Colonic mucosa (tissue), 4 donors: ENCODE measurements around the gene TSPAN11. TPM values are rescaled to one million over a fixed set of nuclear protein-coding genes. Genes with fewer than 3 reads are reported as not detected.
A peak's percentile ranks its signal among the peaks of the same experiment; 100 is the strongest.

ENCODE experiments used
- DNase-seq: peaks from one replicate; pipeline ENCODE4 v3.0.0-alpha.2; 2020
- H3K27ac ChIP-seq: fragments of 200-600 bp; one replicate; pipeline ENCODE4 v1.8.0; 2021
- H3K27me3 ChIP-seq: fragments of 200-600 bp; one replicate; pipeline ENCODE4 v1.8.0; 2021
- H3K36me3 ChIP-seq: fragments of 200-600 bp; one replicate; pipeline ENCODE4 v1.8.0; 2021
- H3K4me1 ChIP-seq: fragments of 200-600 bp; one replicate; pipeline ENCODE4 v1.8.0; 2021; ENCODE audit warnings: mild to moderate bottlenecking
- H3K4me3 ChIP-seq: fragments of 200-600 bp; one replicate; pipeline ENCODE4 v1.8.0; 2021
- H3K9ac ChIP-seq, 2 donors: one replicate each; pipeline ENCODE4 v1.7.0; 2013; ENCODE audit warnings: control low read depth in 2 of 2, low read depth in 2 of 2, low read length in 2 of 2
- H3K9me3 ChIP-seq: fragments of 200-600 bp; one replicate; pipeline ENCODE4 v1.8.0; 2021
- intact Hi-C: fragments of 100-400 bp; cut with DNase I; formaldehyde crosslinking; loops from one replicate; pipeline ENCODE4 v1.14.1; 2022
- total RNA-seq, 2 donors: library from RNA; stranded (reverse); fragmentation: NEBNext Ultra II Directional in 1 of 2; extraction: Animal tissue kit (Norgen Biotek cat#: 25700) in 1 of 2; gene quantifications; one replicate each; pipeline ENCODE4 v1.2.1, GENCODE V29; 2021
- TF ChIP-seq, protein P1 (sequence below): fragments of 200-600 bp; IDR thresholded peaks from one replicate; pipeline ENCODE4 v1.8.0; 2022; ENCODE audit warnings: antibody characterized with exemption, mild to moderate bottlenecking
- donor health status: healthy.
- donor health status: DM: no; HTN: no; CAD: no.
- donor health status: DM: no; HTN: no; CAD: no.

The TSPAN11 gene
- total RNA-seq, 2 donors from 2014 or later = 1.3 to 8.2 TPM

DNA sequence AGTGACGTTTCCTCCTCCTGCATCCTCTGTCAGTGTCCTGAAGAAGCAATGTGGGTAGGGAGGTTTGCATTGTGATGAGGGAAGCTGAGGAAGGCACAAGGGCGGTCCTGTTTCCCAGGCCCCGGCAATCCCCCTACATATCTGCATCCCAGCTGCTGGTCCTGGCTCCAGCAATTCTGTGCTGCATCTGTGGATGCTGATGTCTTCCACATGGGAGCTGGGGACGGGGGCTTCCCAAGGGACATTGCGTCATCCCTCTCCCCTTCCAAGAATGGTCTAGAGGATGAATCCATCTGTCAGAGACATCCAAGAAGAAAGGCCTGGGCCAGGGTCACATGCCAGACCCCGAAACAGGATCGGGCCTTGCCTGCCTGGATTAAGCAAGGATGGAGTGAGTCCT lies 52.1 kb downstream of the TSPAN11 start:
- H3K36me3 ChIP-seq = no peaks in the 10 kb centered on the region
- H3K4me3 ChIP-seq = no peak overlapping the region
- TF ChIP-seq, protein P1, sequence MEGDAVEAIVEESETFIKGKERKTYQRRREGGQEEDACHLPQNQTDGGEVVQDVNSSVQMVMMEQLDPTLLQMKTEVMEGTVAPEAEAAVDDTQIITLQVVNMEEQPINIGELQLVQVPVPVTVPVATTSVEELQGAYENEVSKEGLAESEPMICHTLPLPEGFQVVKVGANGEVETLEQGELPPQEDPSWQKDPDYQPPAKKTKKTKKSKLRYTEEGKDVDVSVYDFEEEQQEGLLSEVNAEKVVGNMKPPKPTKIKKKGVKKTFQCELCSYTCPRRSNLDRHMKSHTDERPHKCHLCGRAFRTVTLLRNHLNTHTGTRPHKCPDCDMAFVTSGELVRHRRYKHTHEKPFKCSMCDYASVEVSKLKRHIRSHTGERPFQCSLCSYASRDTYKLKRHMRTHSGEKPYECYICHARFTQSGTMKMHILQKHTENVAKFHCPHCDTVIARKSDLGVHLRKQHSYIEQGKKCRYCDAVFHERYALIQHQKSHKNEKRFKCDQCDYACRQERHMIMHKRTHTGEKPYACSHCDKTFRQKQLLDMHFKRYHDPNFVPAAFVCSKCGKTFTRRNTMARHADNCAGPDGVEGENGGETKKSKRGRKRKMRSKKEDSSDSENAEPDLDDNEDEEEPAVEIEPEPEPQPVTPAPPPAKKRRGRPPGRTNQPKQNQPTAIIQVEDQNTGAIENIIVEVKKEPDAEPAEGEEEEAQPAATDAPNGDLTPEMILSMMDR = no peak
- DNase-seq = peak; percentile 26
- H3K4me1 ChIP-seq = no peaks in the 10 kb centered on the region
- no peak overlapping the region for H3K27ac ChIP-seq
- no peaks in the 10 kb centered on the region for H3K27me3 ChIP-seq
- no peak overlapping the region for H3K9ac ChIP-seq
- intact Hi-C loops = no loop called here
- no peaks in the 10 kb centered on the region for H3K9me3 ChIP-seq

DNA sequence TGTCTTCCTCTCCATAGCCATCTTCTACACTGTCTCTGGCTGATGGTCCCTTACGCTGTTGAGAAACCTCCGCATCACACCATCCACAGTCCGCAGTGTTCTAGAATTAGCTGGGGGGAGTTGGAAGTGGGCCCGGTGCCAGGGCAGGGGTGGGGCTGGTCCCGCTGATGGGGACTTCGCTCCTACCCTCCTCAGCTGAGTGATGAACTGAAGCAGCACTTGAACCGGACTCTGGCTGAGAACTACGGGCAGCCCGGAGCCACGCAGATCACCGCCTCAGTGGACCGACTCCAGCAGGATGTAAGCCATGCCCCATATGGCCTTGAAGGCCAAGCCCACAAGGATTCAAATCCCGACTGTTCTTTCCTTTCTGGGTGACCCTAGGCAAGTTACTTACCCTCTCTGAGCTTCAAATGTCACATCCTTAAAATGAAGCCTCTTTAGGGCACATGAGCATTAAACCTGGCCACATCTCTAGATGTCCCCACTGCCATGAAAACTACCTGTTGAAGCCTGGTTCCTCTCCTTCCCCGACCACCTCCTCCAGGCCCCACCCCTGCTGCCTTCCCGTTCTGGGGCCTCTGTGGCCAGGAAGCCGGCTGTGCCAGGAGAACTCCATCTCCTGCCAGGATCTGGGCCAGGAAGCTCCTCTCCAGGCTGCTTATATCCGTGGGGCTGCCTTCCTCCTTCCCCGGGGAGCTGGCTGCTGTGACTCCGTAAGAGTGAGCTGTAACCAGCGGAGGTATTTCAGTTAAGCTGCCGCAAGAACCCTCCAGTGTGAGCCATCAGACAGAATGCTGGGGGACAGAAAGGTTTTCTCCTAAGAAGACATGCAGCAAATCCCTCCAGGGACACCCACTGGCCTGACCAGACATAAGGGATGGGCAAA lies 53.1 kb downstream of the TSPAN11 start:
- Histone ChIP-seq H3K4me1 (no peaks in the 10 kb centered on the region), H3K36me3 (no peaks in the 10 kb centered on the region), H3K27me3 (no peaks in the 10 kb centered on the region), H3K4me3 (no peak overlapping the region), H3K27ac (no peak overlapping the region), H3K9ac (no peak overlapping the region), H3K9me3 (no peaks in the 10 kb centered on the region)
- TF ChIP-seq, protein P1 = no peak
- DNase-seq = no peak
- intact Hi-C loops = no loop called here

DNA sequence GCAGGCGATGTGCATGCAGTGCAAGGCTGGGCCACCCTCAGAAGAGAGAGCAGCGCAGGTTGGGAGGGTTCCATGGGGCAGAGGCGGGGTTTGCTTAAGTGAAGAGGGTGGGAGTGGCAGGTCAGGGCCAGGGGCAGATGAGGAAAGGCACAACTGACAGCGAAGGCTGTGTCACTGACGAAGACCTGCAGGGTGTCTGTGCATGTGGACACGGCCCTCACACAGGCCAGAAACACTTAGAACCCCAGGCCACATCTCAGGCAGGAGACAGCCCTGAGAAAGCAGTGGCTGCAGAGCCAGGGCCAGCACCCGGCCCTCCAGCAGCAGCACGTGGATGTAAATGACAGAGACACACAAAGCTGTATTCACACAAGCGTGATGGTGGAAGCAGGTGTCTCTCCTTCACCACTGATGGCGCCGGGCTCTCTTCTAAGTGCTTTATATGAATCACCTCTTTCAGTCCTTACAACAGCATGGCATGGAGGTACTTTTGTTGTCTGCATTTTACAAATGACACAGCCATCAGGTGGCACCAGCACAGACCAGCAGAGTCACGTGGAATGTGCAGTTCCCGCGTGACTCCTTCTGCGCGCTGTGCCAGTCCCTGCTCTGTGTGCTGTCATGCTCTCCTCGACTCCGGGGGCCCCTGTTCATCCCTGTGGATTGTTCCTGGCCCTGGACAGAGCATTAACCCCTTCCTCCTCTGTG lies 54.6 kb downstream of the TSPAN11 start:
- intact Hi-C loops = no loop called here
- Histone ChIP-seq H3K27ac (no peak overlapping the region), H3K4me1 (no peaks in the 10 kb centered on the region), H3K4me3 (no peak overlapping the region), H3K9me3 (no peaks in the 10 kb centered on the region), H3K36me3 (no peaks in the 10 kb centered on the region), H3K9ac (no peak overlapping the region), H3K27me3 (no peaks in the 10 kb centered on the region)
- no peak for DNase-seq
- TF ChIP-seq, protein P1 = no peak

DNA sequence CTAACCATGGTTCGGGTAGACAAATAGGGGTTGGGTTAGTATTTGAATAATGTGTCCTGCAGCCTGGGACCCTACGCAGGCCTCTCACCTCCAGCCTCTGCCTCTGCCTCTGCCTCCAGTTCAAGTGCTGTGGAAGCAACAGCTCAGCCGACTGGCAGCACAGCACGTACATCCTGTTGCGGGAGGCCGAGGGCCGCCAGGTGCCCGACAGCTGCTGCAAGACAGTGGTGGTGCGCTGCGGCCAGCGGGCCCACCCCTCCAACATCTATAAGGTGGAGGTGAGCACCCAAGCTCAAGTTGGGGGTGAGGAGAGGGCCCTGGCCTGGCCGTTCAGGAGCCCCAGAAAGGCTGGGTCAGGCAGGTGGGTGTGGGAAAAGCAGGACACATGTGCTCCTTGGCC lies 55.9 kb downstream of the TSPAN11 start:
- Histone ChIP-seq H3K9me3 (no peaks in the 10 kb centered on the region), H3K27ac (no peak overlapping the region), H3K4me1 (no peaks in the 10 kb centered on the region), H3K27me3 (no peaks in the 10 kb centered on the region), H3K4me3 (no peak overlapping the region), H3K36me3 (no peaks in the 10 kb centered on the region), H3K9ac (no peak overlapping the region)
- DNase-seq = no peak
- intact Hi-C loops = no loop called here
- TF ChIP-seq, protein P1 = no peak

DNA sequence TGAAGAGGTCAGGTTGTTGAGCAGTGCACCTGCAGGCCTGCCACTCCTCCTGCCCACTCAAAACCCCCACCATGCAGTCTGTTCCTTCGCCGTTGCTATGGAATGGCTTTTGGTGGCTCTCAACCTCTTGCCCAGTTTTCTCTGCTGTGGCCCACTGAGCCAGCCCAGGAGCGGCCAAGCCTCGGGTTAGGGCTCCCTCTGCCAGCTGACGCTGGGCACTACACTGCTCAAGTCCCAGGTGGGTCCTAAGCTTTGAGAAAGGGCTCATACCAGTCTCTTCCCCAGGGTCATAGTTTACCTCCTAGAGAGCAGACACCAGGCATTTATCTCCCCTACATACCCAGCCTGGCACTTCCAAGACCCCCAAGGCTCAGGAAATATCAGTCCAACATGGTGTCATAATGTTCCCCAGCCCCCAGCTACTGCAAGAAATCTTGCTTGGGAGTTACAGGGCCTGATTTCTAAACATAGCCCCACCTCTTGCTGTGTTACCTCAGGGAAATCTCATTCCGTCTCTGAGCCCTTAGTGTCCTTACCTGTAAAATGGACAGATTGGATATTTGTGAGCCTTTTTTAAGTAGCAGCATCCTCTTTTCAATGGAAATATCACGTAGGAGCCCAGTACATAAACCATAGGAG lies 59.4 kb downstream of the TSPAN11 start:
- intact Hi-C loops = loop anchor here (5.0 kb wide), 1 partner anchor 134 kb away; no protein-coding TSS in a partner anchor
- peak; percentile 32 for DNase-seq
- no peak overlapping the region for H3K27ac ChIP-seq
- H3K9ac ChIP-seq = no peak overlapping the region
- no peaks in the 10 kb centered on the region for H3K27me3 ChIP-seq
- TF ChIP-seq, protein P1 = peak; percentile 42
- no peaks in the 10 kb centered on the region for H3K36me3 ChIP-seq
- no peaks in the 10 kb centered on the region for H3K9me3 ChIP-seq
- no peak overlapping the region for H3K4me3 ChIP-seq
- H3K4me1 ChIP-seq = no peaks in the 10 kb centered on the region
